CD14-positive monocyte (primary cell): ENCODE measurements around the gene PAQR7. TPM values are rescaled to one million over a fixed set of nuclear protein-coding genes. Genes with fewer than 3 reads are reported as not detected.

ENCODE experiments used
- DNase-seq, 3 donors: peaks; one replicate each; pipeline ENCODE4 v3.0.0-alpha.2; 2011 to 2022
- H2AFZ ChIP-seq: 2 replicates; pipeline ENCODE4 v1.6.0; 2012; ENCODE audit warnings: mild to moderate bottlenecking, low read depth, low read length, inconsistent platforms; ENCODE audit not compliant: insufficient read depth, poor library complexity, severe bottlenecking
- H3K27ac ChIP-seq, 2 donors: 1 replicate in 1 of 2; 2 replicates in 1 of 2; pipeline ENCODE4 v1.5.1; 2012 to 2013; ENCODE audit warnings: low read length in 2 of 2, control low read depth in 1 of 2, inconsistent platforms in 1 of 2, low read depth in 1 of 2, mild to moderate bottlenecking in 1 of 2
- H3K27me3 ChIP-seq, 2 donors: one replicate each; pipeline versions ENCODE4 v1.6.0 to v1.6.1; 2011 to 2013; ENCODE audit warnings: low read length in 2 of 2; ENCODE audit not compliant: control insufficient read depth in 2 of 2, insufficient read depth in 2 of 2
- H3K36me3 ChIP-seq, 2 donors: replicated peaks in 1 of 2; 1 replicate in 1 of 2; 2 replicates in 1 of 2; pipeline versions ENCODE4 v1.5.1 to v1.6.1; 2012 to 2013; ENCODE audit warnings: low read length in 2 of 2, control low read depth in 1 of 2, inconsistent platforms in 1 of 2, mild to moderate bottlenecking in 1 of 2; ENCODE audit not compliant: insufficient read depth in 2 of 2, control insufficient read depth in 1 of 2
- H3K4me1 ChIP-seq, 2 donors: 1 replicate in 1 of 2; 2 replicates in 1 of 2; pipeline versions ENCODE4 v1.5.1 to v1.6.1; 2012 to 2013; ENCODE audit warnings: low read length in 2 of 2, control low read depth in 1 of 2, inconsistent platforms in 1 of 2, mild to moderate bottlenecking in 1 of 2, moderate library complexity in 1 of 2; ENCODE audit not compliant: insufficient read depth in 2 of 2, control insufficient read depth in 1 of 2
- H3K4me2 ChIP-seq: replicated peaks from 2 replicates; pipeline ENCODE3; 2012; ENCODE audit warnings: low read length, moderate library complexity, mild to moderate bottlenecking; ENCODE audit not compliant: poor library complexity, severe bottlenecking; ENCODE audit errors: extremely low read depth
- H3K4me3 ChIP-seq, 3 experiments: fragments of 200-600 bp in 1 of 3; sonication (generic) in 1 of 3; replicated peaks in 1 of 3; 1 replicate in 2 of 3; 2 replicates in 1 of 3; pipeline ENCODE4 v1.5.1; 2011 to 2013; ENCODE audit warnings: low read length in 3 of 3, mild to moderate bottlenecking in 3 of 3, control low read depth in 2 of 3, low read depth in 2 of 3, inconsistent platforms in 1 of 3, moderate library complexity in 1 of 3
- H3K79me2 ChIP-seq: 2 replicates; pipeline ENCODE4 v1.6.0; 2012; ENCODE audit warnings: mild to moderate bottlenecking, control low read depth, inconsistent platforms, low read length, moderate library complexity; ENCODE audit not compliant: insufficient read depth
- H3K9ac ChIP-seq: 2 replicates; pipeline ENCODE4 v1.6.0; 2017; ENCODE audit warnings: low read length, mild to moderate bottlenecking; ENCODE audit not compliant: insufficient read depth, poor library complexity, severe bottlenecking
- H3K9me3 ChIP-seq, 2 donors: replicated peaks in 1 of 2; 1 replicate in 1 of 2; 2 replicates in 1 of 2; pipeline versions ENCODE4 v1.5.1 to v1.6.1; 2012 to 2013; ENCODE audit warnings: low read length in 2 of 2, control low read depth in 1 of 2; ENCODE audit not compliant: control insufficient read depth in 1 of 2, insufficient read depth in 1 of 2
- H4K20me1 ChIP-seq: 2 replicates; pipeline ENCODE4 v1.6.0; 2012; ENCODE audit warnings: mild to moderate bottlenecking, low read length, control low read depth, moderate library complexity; ENCODE audit not compliant: insufficient read depth
- H3K27ac Mint-ChIP-seq, 7 donors: one replicate each; pipeline ENCODE4 v1.8.0; 2020; ENCODE audit warnings: mild to moderate bottlenecking in 7 of 7, mixed read lengths in 7 of 7, moderate library complexity in 6 of 7, inconsistent platforms in 2 of 7
- H3K27me3 Mint-ChIP-seq, 3 donors: one replicate each; pipeline ENCODE4 v1.8.0; 2021 to 2022; ENCODE audit warnings: low read depth in 3 of 3, mild to moderate bottlenecking in 3 of 3, mixed read lengths in 3 of 3, moderate library complexity in 3 of 3, inconsistent platforms in 1 of 3
- H3K36me3 Mint-ChIP-seq, 2 donors: one replicate each; pipeline ENCODE4 v1.8.0; 2020; ENCODE audit warnings: mixed read lengths in 2 of 2, inconsistent platforms in 1 of 2, mild to moderate bottlenecking in 1 of 2
- H3K4me1 Mint-ChIP-seq: one replicate; pipeline ENCODE4 v1.8.0; 2020; ENCODE audit warnings: mild to moderate bottlenecking, mixed read lengths
- H3K4me3 Mint-ChIP-seq, 2 donors: one replicate each; pipeline ENCODE4 v1.8.0; 2020; ENCODE audit warnings: mild to moderate bottlenecking in 2 of 2, mixed read lengths in 2 of 2, moderate library complexity in 1 of 2
- H3K9me3 Mint-ChIP-seq, 7 donors: one replicate each; pipeline ENCODE4 v1.8.0; 2020 to 2022; ENCODE audit warnings: mixed read lengths in 7 of 7, mild to moderate bottlenecking in 6 of 7, moderate library complexity in 6 of 7, inconsistent platforms in 2 of 7
- CTCF ChIP-seq: fragments of 200-600 bp; IDR thresholded peaks from one replicate; pipeline ENCODE4 v1.8.0; 2022; ENCODE audit warnings: antibody characterized with exemption, mild to moderate bottlenecking
- WGBS: methylation state at CpG from one replicate; pipeline ENCODE4 v1.1.5; 2013; ENCODE audit warnings: missing lambda C conversion rate; ENCODE audit not compliant: insufficient coverage; 5-methylcytosine and 5-hydroxymethylcytosine counted together
- intact Hi-C, 2 donors: fragments of 100-400 bp; cut with micrococcal nuclease; formaldehyde crosslinking; loops; one replicate each; pipeline versions ENCODE4 v1.15.0 to v1.15.1; 2023
- polyA plus RNA-seq, 3 donors: library from polyadenylated mRNA; depleted of rRNA in 1 of 3; unstranded in 2 of 3; stranded (reverse) in 1 of 3; fragments of 300-500 nt in 2 of 3; fragments of >200 nt in 1 of 3; fragmentation: Illumina TruSeq in 2 of 3; gene quantifications; 1 replicate in 2 of 3; 2 replicates in 1 of 3; pipeline ENCODE4 v1.2.3, GENCODE V29; 2012 to 2021
- small RNA-seq: library from RNA; depleted of rRNA; stranded (forward); fragments of <200 nt; gene quantifications from one replicate; pipeline ENCODE3, GENCODE V24; 2012; ENCODE audit warnings: low read depth; ENCODE audit not compliant: insufficient read length

Gene PAQR7
- polyA plus RNA-seq, 3 donors = 0.92 to 13.3 (median 1.0) TPM

GRCh38 chr1:25813071-25813733, 62.3 kb downstream of the PAQR7 start:
- peaks cover 20% of the 10 kb centered on the region for H3K4me1 Mint-ChIP-seq
- Histone ChIP-seq H3K79me2 (no peaks in the 10 kb centered on the region), H3K4me2 (no peak overlapping the region), H2AFZ (no peak overlapping the region), H4K20me1 (peaks cover 13% of the 10 kb centered on the region), H3K27me3 (no peaks in the 10 kb centered on the region), H3K36me3 (peaks cover 33 to 63% of the 10 kb centered on the region in 2 donors), H3K9me3 (no peaks in the 10 kb centered on the region), H3K4me1 (peaks cover 10 to 21% of the 10 kb centered on the region in 2 donors), H3K4me3 (no peak overlapping the region), H3K27ac (no peak overlapping the region), H3K9ac (no peak overlapping the region)
- intact Hi-C loops = no loop called here
- 79% methylated on average over 7 of the region's 11 CpGs for WGBS
- no peak for DNase-seq
- no peak overlapping the region for H3K27ac Mint-ChIP-seq
- H3K36me3 Mint-ChIP-seq = peaks cover 41 to 70% of the 10 kb centered on the region in 2 donors
- no peaks in the 10 kb centered on the region for H3K9me3 Mint-ChIP-seq
- no peak for TF ChIP-seq CTCF
- H3K4me3 Mint-ChIP-seq = no peak overlapping the region
- H3K27me3 Mint-ChIP-seq = peaks cover 0 to 3% (median 0%) of the 10 kb centered on the region in 3 donors

Small RNA genes within 50 kb of the gene (small RNA-seq; reads per million reads assigned to genes)
- gene AL033528.1 (not detected), gene RF00019 (not detected), gene SNRPFP2 (not detected)

Other genes starting within 250 kb of the PAQR7 start
- 10 to 100 TPM in 1 of 3 donors, 1 to 10 TPM in 2; 1.5 to 31.5 (median 3.5) TPM for gene SELENON, start 75.5 kb downstream of the PAQR7 start, polyA plus RNA-seq
- 10 to 100 TPM; 67.3 to 73.5 (median 69.9) TPM for gene MTFR1L, start 55.8 kb downstream of the PAQR7 start, polyA plus RNA-seq
- gene AUNIP, start 16.3 kb downstream of the PAQR7 start, polyA plus RNA-seq = under 1 TPM; 0.19 to 0.44 (median 0.44) TPM
- 1 to 10 TPM; 1.5 to 8.1 (median 3.5) TPM for gene STMN1, start 30.7 kb upstream of the PAQR7 start, polyA plus RNA-seq
- 1 to 10 TPM; 6.4 to 9.2 (median 6.8) TPM for gene PAFAH2, start 122.4 kb upstream of the PAQR7 start, polyA plus RNA-seq
- not detected for gene EXTL1, start 146.1 kb upstream of the PAQR7 start, polyA plus RNA-seq
- gene SLC30A2, start 170.4 kb upstream of the PAQR7 start, polyA plus RNA-seq = not detected
- gene TRIM63, start 191.9 kb upstream of the PAQR7 start, polyA plus RNA-seq = under 1 TPM in 1 of 3 donors, not detected in 2; 0.09 TPM
- gene PDIK1L, start 236.1 kb upstream of the PAQR7 start, polyA plus RNA-seq = 1 to 10 TPM; 1.2 to 2.5 (median 2.3) TPM